Activated CD8-positive, alpha-beta memory T cell treated with anti-CD3 and anti-CD28 coated beads, Interleukin-2, amount 10 ng/mL, durations not matched to agents 7 days and 5 days (primary cell): ENCODE results near the gene UPP1. TPM values are rescaled to one million over a fixed set of nuclear protein-coding genes. Genes with fewer than 3 reads are reported as not detected.
"Not testable (repeated sequence)": the region's sequence is repeated elsewhere in the genome, so short reads cannot be mapped to it uniquely, and the experiment has no call there.

Experiments used
- ATAC-seq: fragments of 150-1000 bp; cut with Tn5 transposase; one replicate; pipeline ENCODE4 v1.10.0; 2021; ENCODE audit warnings: moderate library complexity
- CTCF ChIA-PET: fragments of 350-600 bp; sonication (Branson Sonifier 250); formaldehyde crosslinking; loops from one replicate; lab custom pipeline; 2021; ENCODE audit warnings: antibody characterized with exemption; lab: Charles Lee
- DNase-seq: peaks from one replicate; pipeline ENCODE4 v3.0.0-alpha.2; 2020
- H3K27ac Mint-ChIP-seq: one replicate; pipeline ENCODE4 v1.8.0; 2021; ENCODE audit warnings: mild to moderate bottlenecking, mixed read lengths
- H3K27me3 Mint-ChIP-seq: one replicate; pipeline ENCODE4 v1.8.0; 2021; ENCODE audit warnings: mixed read lengths
- H3K36me3 Mint-ChIP-seq: one replicate; pipeline ENCODE4 v1.8.0; 2021; ENCODE audit warnings: mild to moderate bottlenecking, mixed read lengths
- H3K4me1 Mint-ChIP-seq: one replicate; pipeline ENCODE4 v1.8.0; 2021; ENCODE audit warnings: mixed read lengths
- H3K4me3 Mint-ChIP-seq: one replicate; pipeline ENCODE4 v1.8.0; 2021; ENCODE audit warnings: mild to moderate bottlenecking, moderate library complexity, mixed read lengths
- H3K9me3 Mint-ChIP-seq: one replicate; pipeline ENCODE4 v1.8.0; 2022; ENCODE audit warnings: low read depth, mixed read lengths
- total RNA-seq, 2 experiments: library from RNA; stranded (reverse); gene quantifications; one replicate each; pipeline ENCODE4 v1.2.3, GENCODE V29; 2021

The UPP1 gene
- total RNA-seq, 2 experiments from 2014 or later = 57.9 to 87.6 TPM

DNA sequence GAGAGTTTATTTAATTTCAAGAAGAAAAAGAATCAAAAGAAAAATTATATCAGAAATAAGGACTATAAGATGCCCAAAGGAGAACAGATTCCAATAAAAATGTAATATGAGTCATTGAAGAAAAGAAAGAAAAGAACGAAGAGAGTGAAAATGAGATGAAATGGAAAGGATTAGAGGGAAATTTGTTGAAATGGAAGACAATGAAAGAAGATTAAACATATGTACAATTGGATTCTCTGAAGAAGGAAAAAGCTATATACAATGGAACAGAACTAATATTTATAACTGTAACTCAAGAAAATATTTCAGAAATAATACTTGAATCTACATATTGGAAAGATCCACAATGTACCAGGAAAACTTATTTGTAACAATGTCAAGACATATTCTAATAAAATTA lies 25.1 kb upstream of the UPP1 start:
- no peak overlapping the region for H3K4me3 Mint-ChIP-seq
- peaks cover 6% of the 10 kb centered on the region for H3K9me3 Mint-ChIP-seq
- peaks cover 2% of the 10 kb centered on the region for H3K4me1 Mint-ChIP-seq
- H3K27me3 Mint-ChIP-seq = peaks cover 5% of the 10 kb centered on the region
- ATAC-seq (no peak), DNase-seq (no peak)
- CTCF ChIA-PET = no interaction called here
- peaks cover 6% of the 10 kb centered on the region for H3K36me3 Mint-ChIP-seq
- H3K27ac Mint-ChIP-seq = no peak overlapping the region

DNA sequence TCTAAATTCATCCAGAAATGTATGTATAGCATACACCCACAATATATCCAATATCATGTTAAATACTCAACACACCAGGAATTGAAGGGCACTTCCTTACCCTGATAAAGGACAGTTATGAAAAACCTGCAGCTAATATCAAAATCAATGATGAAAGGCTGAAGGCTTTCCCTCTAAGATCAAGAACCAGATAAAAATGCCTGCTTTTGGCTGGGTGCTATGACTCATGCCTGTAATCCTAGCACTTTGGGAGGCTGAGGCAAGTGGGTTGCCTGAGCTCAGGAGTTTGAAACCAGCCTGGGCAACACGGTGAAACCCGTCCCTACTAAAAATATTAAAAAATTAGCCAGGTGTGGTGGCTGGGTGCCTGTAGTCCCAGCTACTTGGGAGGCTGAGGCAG lies 21.6 kb upstream of the UPP1 start:
- H3K9me3 Mint-ChIP-seq = peaks cover 6% of the 10 kb centered on the region
- H3K27ac Mint-ChIP-seq = no peak overlapping the region
- no peak for ATAC-seq
- H3K4me1 Mint-ChIP-seq = no peaks in the 10 kb centered on the region
- no peak for DNase-seq
- H3K27me3 Mint-ChIP-seq = peaks cover 5% of the 10 kb centered on the region
- CTCF ChIA-PET = no interaction called here
- no peak overlapping the region for H3K4me3 Mint-ChIP-seq
- H3K36me3 Mint-ChIP-seq = peaks cover 9% of the 10 kb centered on the region

DNA sequence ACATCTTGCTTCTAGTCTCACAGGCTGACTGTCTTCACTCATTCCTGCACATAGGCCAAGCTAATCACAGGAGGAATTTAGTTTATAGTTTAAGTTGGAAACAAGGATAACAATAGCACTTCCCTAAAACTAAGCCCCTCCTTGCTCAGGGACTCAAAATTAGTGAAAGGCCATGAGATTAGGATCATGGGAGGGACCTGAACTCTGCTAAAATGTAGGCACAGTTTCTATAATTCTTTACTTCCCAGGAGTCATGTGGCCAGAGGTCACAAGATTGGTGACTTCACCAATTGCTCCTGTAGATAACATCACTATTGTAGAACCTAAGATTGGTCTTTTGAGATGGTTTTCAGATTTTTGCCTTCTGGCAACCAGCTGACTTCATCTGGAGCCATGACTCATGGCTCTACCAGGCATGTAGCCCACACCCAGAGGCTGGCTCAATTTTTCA lies 14.8 kb upstream of the UPP1 start:
- CTCF ChIA-PET = no interaction called here
- ATAC-seq = no peak
- no peaks in the 10 kb centered on the region for H3K9me3 Mint-ChIP-seq
- H3K36me3 Mint-ChIP-seq = peaks cover 9% of the 10 kb centered on the region
- no peak overlapping the region for H3K27ac Mint-ChIP-seq
- H3K27me3 Mint-ChIP-seq = no peaks in the 10 kb centered on the region
- peaks cover 4% of the 10 kb centered on the region for H3K4me1 Mint-ChIP-seq
- no peak for DNase-seq
- no peak overlapping the region for H3K4me3 Mint-ChIP-seq

DNA sequence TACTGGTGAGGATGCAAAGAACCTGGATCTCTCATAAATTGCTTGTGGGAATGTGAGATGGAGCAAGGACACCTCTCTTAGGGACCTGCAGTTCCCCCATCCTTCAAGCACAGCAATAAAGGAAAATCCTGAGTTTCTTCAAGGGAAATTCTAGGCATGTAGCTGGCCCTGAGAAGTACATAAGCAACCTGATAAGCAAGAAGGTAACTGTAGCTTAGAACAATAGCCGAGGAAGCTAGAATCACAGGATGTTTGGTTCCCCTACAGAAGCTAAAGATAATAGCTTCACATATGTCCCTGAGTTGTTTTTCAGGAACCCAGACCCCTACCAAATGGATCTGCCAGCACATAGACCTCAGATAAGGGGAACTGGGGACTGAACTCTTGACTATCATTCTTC lies 11.6 kb upstream of the UPP1 start:
- Mint-ChIP-seq H3K36me3 (peaks cover 5% of the 10 kb centered on the region), H3K27ac (no peak overlapping the region), H3K4me1 (peaks cover 8% of the 10 kb centered on the region), H3K9me3 (no peaks in the 10 kb centered on the region), H3K4me3 (no peak overlapping the region), H3K27me3 (no peaks in the 10 kb centered on the region)
- ATAC-seq = no peak
- DNase-seq = no peak
- CTCF ChIA-PET = interaction anchor here (1.0 kb wide), 1 partner anchor 38 kb away, joined by 3 read pairs; no protein-coding TSS in a partner anchor

DNA sequence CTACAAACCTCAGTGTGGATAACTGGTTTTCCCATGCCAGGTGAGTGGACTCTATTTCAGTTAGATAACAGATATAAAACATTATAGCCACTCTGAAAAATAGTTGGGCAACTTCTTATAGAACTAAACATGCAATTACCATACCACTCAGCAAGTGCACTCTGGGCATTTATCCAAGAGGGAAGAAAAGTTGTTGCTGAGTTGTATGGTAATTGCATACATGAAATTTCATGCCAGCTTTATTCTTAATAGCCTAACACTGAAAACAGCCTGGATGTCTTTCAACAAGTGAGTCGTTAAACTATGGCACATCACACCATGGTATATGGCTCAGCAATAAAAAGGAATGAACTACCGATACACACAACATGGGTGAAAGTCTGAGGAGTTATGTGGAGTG lies 10.6 kb upstream of the UPP1 start:
- Mint-ChIP-seq H3K27ac (no peak overlapping the region), H3K36me3 (peaks cover 6% of the 10 kb centered on the region), H3K4me1 (peaks cover 17% of the 10 kb centered on the region), H3K27me3 (no peaks in the 10 kb centered on the region), H3K4me3 (no peak overlapping the region), H3K9me3 (no peaks in the 10 kb centered on the region)
- CTCF ChIA-PET = interaction anchor here (0.6 to 0.7 kb wide), 3 partner anchors 75 to 458 kb away, joined by 3 read pairs; no protein-coding TSS in a partner anchor
- DNase-seq (no peak), ATAC-seq (no peak)

DNA sequence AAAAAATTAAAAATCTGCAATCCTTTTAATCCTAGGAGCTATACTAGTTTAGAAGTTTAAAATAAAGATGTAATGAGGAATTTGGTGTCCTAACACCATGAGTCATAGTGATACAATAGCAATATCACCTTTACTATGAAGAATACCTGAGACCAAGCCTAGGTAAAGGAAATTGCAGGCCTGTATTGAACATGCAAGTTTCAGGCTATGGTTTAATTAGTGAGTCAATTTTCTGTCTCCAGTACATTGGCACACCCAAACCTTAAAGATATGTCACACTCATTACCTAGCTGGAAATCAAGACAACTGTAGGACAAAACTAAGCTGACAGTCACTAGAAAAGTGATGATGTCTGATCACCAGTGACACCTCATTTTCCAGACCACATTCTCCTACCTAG lies 6.7 kb upstream of the UPP1 start:
- CTCF ChIA-PET = interaction anchor here (1.2 to 1.5 kb wide), 2 partner anchors 28 to 44 kb away, joined by 3 to 5 read pairs; no protein-coding TSS in a partner anchor
- ATAC-seq, H3K27me3 Mint-ChIP-seq, DNase-seq, H3K9me3 Mint-ChIP-seq, H3K27ac Mint-ChIP-seq, H3K36me3 Mint-ChIP-seq, H3K4me3 Mint-ChIP-seq: not testable (repeated sequence)
- peaks cover 47% of the 10 kb centered on the region for H3K4me1 Mint-ChIP-seq

DNA sequence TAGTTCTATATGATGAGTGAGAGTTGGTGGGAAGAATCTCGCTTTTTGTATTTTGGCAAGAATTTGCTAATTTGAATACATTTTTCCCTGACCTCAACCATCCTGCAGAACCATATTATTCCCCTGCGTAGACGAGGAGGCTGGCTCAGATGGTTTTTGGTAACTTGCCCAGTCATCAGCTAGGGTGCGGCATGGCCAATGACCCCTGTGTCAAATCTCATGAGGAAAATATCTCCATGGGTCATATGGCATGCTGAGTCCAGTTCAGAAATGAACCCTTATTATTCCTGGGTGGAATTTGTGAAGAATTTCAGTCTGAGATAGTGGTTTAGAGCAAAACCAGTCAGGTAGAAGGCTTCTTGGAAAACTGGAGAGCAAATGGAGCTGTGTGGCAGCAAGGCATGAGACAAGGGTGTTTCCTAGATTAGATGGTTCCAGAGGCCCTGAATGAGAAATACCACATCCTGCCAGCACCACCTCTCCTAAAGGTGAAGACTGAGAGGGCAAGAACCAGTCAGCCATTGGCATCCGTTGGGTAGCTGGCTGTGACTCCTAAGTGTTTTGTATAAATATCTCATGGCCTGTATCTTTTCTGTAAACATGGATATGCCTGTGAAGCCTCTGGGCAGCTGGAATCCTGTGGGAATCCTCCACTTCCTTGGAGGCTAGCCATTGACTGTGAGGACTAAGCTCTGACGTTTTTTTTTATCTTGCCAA lies 5.8 kb upstream of the UPP1 start:
- Mint-ChIP-seq H3K4me3 (no peak overlapping the region), H3K36me3 (peaks cover 4% of the 10 kb centered on the region), H3K27me3 (no peaks in the 10 kb centered on the region), H3K4me1 (peaks cover 53% of the 10 kb centered on the region), H3K9me3 (no peaks in the 10 kb centered on the region), H3K27ac (peak overlapping the region; percentile 70)
- peak; percentile 66 for DNase-seq
- no peak for ATAC-seq
- CTCF ChIA-PET = interaction anchor here (0.9 to 2.2 kb wide), 7 partner anchors 10 to 91 kb away, joined by 3 to 9 read pairs (median 4); no protein-coding TSS in a partner anchor

DNA sequence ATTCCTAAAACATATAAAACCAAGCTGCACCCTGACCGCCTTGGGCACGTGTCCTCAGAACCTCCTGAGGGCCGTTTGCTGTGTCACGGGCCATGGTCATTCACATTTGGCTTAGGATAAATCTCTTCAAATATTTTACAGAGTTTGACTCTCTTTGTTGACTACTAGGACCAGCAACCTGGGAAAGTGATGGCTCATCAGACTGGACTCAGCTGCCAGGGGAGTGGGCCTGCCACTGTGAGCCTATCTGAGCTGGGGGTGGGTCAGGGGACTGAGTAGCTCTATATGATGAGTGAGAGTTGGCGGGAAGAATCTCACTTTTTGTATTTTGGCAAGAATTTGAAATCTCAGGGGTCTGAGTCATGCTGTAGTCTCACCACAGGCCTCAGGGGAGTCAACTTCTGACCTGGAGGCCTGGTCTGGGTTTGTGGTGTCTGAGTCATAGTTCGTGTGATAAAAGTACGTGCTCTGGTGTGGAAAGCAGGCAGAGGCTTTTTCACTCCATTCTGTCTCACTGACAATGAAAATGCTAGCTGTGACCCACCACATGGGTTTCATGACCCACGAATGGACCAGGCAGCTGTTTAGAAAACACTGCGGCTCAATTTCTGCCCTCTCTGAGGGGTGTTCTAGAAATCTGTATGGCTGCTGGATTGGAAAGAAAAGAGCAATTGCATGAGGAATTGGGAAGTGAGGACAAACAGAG lies 4.2 kb upstream of the UPP1 start:
- Mint-ChIP-seq H3K4me1 (peaks cover 53% of the 10 kb centered on the region), H3K36me3 (peaks cover 5% of the 10 kb centered on the region), H3K9me3 (no peaks in the 10 kb centered on the region), H3K27me3 (no peaks in the 10 kb centered on the region), H3K4me3 (peak overlapping the region; percentile 50), H3K27ac (peak overlapping the region; percentile 98)
- ATAC-seq (peak; percentile 41), DNase-seq (peak; percentile 94)
- CTCF ChIA-PET = interaction anchor here (0.9 to 2.2 kb wide), 9 partner anchors 8 to 140 kb away, joined by 3 to 13 read pairs (median 5); no protein-coding TSS in a partner anchor

DNA sequence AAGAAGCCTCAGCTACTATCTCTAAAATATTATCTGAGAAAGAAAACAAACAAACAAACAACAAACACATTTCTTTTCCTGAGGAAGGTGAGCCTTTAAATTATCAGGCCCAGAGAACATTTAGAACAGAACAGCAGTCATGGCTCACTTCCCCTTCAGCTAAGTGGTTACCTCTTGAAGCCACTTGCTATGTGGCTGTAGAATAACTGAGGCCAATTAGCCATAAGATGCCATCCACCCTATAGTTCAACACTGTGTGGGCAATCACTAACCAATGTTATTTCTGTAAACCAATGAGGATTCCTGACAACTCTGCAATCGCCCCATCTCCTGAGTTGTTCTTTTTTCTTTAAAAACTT lies 3.7 kb upstream of the UPP1 start:
- Mint-ChIP-seq H3K4me1 (peaks cover 58% of the 10 kb centered on the region), H3K4me3 (peak overlapping the region; percentile 50), H3K36me3 (peaks cover 11% of the 10 kb centered on the region), H3K27ac (peak overlapping the region; percentile 98), H3K27me3 (no peaks in the 10 kb centered on the region), H3K9me3 (no peaks in the 10 kb centered on the region)
- DNase-seq (no peak), ATAC-seq (no peak)
- CTCF ChIA-PET = interaction anchor here (0.9 to 2.2 kb wide), 8 partner anchors 7 to 141 kb away, joined by 3 to 13 read pairs (median 6); no protein-coding TSS in a partner anchor

DNA sequence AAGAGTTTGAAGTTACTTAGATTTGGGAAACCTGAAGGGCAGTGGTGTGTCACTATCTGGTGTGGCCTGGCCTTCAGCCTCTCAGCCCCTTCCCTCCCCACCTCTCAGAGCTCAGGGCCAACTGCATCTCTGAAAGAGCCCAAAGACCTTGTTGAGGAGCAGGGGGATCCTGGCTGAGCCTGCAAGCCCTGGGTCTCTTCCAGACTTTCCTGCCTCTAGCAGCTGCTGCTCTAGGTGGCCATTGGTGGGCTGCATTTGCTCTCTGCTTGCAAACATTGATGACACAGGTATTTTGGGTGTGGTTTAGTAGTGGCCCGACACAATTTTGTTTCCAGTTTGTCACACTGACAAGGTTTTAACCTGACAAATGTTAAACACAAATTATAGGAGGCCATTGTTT lies 3.1 kb upstream of the UPP1 start:
- CTCF ChIA-PET = interaction anchor here (0.9 to 2.2 kb wide), 7 partner anchors 10 to 141 kb away, joined by 3 to 13 read pairs (median 6); partner anchors contain the start of gene C7orf57
- Mint-ChIP-seq H3K4me1 (peaks cover 63% of the 10 kb centered on the region), H3K36me3 (peaks cover 16% of the 10 kb centered on the region), H3K27ac (peak overlapping the region; percentile 98), H3K4me3 (peak overlapping the region; percentile 75), H3K9me3 (no peaks in the 10 kb centered on the region), H3K27me3 (no peaks in the 10 kb centered on the region)
- DNase-seq = no peak
- ATAC-seq = no peak

DNA sequence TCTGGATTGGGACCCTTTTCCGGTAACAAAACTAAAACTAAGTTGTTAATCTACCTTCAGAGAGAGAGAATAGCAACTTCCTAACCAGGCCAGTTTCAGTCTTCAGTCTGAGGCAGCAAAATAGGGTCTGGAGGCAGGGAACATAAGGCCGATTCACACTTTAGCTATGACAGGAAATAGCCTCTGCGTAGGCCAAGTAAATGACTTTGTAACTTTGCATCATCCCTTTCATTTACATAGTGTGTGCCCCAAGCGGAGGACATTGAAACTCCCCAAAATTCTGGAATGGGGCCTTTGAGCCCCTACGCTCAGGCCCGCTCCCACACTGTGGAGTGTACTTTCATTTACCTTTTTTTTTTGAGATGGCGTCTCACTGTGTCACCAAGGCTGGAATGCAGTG lies 1.7 kb upstream of the UPP1 start:
- Mint-ChIP-seq H3K36me3 (peaks cover 29% of the 10 kb centered on the region), H3K4me1 (peaks cover 72% of the 10 kb centered on the region), H3K9me3 (no peaks in the 10 kb centered on the region), H3K4me3 (peak overlapping the region; percentile 75), H3K27me3 (no peaks in the 10 kb centered on the region), H3K27ac (peak overlapping the region; percentile 98)
- CTCF ChIA-PET = interaction anchor here (1.0 to 3.1 kb wide), 8 partner anchors 9 to 142 kb away, joined by 3 to 17 read pairs (median 5); partner anchors contain the start of gene C7orf57
- peak; percentile 6 for ATAC-seq
- DNase-seq = peak; percentile 62

DNA sequence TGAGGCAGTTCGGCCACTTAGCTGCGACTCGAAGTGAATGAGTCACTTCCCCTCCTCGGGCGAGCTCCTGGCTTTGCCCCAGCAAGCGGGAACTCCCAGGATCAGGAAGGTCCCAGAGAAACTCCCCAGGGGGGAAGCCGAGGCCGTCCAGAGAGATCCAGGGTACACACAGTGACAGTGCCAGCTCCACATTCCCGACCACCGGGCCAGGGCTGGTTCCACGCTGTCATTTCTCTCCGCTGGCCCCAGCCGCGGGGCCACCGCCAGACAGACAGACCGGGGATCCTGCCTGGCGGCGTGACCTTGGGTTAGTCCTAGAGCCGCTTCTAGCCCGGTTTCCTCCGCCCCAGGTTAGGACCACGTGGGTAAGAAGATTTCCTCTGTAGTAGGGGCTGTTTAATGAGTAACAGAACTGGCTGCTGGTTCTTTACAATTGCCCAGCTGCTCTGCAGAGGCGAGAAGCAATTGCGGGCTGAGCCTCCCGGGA lies 463 bp upstream of the UPP1 start:
- peaks cover 34% of the 10 kb centered on the region for H3K36me3 Mint-ChIP-seq
- no peaks in the 10 kb centered on the region for H3K9me3 Mint-ChIP-seq
- peak overlapping the region; percentile 82 for H3K4me3 Mint-ChIP-seq
- ATAC-seq = peak; percentile 73
- H3K27me3 Mint-ChIP-seq = no peaks in the 10 kb centered on the region
- CTCF ChIA-PET = interaction anchor here (0.7 to 3.1 kb wide), 6 partner anchors 8 to 136 kb away, joined by 3 to 17 read pairs (median 8); no protein-coding TSS in a partner anchor
- DNase-seq = no peak
- H3K4me1 Mint-ChIP-seq = peaks cover 71% of the 10 kb centered on the region
- peak overlapping the region; percentile 98 for H3K27ac Mint-ChIP-seq
